ENCODE results near the gene SH3RF2. TPM values are rescaled to one million over a fixed set of nuclear protein-coding genes. Genes with fewer than 3 reads are reported as not detected.

Gene SH3RF2
- total and polyA plus RNA-seq, 9 donors, result 0.30 to 6.5 (median 0.81) TPM

DNA sequence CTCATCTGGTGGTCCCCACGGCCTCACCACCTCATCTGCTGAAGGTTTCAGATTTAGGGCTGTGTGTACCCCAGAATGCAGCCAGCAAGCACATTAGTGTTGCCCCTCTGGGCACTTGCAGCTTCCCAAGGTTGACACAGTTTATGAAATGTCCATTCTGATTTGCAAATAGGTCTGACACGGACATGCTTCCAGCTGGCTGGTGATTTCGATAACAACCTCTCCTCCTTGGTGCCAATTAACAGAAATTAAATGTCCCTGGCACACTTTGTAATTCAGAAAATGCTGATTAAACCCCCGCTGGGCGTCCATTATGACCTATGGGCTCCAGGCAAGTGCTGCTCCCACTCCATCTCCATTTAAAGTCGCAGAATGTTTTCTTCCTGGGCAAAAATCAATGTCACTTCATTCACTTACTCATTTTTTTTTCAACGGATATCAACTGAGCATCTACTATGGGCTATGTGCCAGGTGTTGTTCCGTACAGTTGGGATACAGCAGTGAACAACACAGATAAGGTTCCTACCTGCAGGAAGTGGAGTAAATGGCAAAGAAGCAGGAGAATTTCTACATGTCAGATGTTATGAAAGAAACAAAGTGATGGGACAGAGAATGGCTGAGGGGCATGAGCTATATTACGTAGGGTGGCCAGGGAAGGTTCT is 137.0 kb downstream of the SH3RF2 start:
- no peaks in the 10 kb centered on the region for H3K4me1 ChIP-seq (ENCODE audit: insufficient read depth)
- no peak overlapping the region for H3K27ac ChIP-seq
- no peak for DNase-seq
- H3K9me3 ChIP-seq, result no peaks in the 10 kb centered on the region
- no peak overlapping the region for H3K4me3 ChIP-seq
- no peaks in the 10 kb centered on the region for H3K36me3 ChIP-seq
- intact Hi-C loops (cut with DNase I), result no loop called here
- 29 to 68% (median 50%) methylated on average over 9 of the region's 9 CpGs for WGBS, 3 donors
- TF ChIP-seq POLR2A (IDR thresholded peaks at IDR 0.05) (no peak), CTCF (IDR thresholded peaks at IDR 0.05) (no peak), EP300 (IDR thresholded peaks at IDR 0.05) (no peak)
- H3K27me3 ChIP-seq, result no peaks in the 10 kb centered on the region

DNA sequence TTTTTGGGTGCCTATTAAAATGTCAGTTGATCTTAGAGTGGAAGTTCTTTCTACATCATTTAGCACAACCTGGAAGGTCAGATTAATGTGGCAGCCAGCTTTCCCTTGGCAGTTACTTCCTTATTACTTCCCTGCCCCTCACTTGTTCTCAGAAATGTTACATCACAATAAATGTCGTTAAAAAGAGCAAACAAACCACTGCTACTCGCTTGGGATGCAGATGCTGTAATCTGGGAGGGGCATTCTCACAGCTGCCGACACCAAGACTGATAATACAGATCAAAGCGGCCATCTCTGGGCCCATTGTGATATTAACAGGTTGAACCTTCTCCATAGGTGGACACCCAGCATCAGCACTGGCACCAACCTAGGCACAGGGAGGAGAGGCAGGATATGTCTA is 139.7 kb downstream of the SH3RF2 start:
- Histone ChIP-seq H3K27ac (no peak overlapping the region), H3K4me1 (ENCODE audit: insufficient read depth) (no peaks in the 10 kb centered on the region), H3K27me3 (no peaks in the 10 kb centered on the region), H3K9me3 (no peaks in the 10 kb centered on the region), H3K4me3 (no peak overlapping the region), H3K36me3 (no peaks in the 10 kb centered on the region)
- no peak for TF ChIP-seq CTCF (IDR thresholded peaks at IDR 0.05)
- no peak for TF ChIP-seq EP300 (IDR thresholded peaks at IDR 0.05)
- TF ChIP-seq POLR2A (IDR thresholded peaks at IDR 0.05), result no peak
- intact Hi-C loops (cut with DNase I), result no loop called here
- 23 to 27% (median 26%) methylated on average over 4 of the region's 4 CpGs for WGBS, 3 donors
- no peak for DNase-seq

- no peaks in the 10 kb centered on the region for H3K4me1 ChIP-seq (ENCODE audit: insufficient read depth)
- TF ChIP-seq POLR2A (IDR thresholded peaks at IDR 0.05) (no peak), EP300 (IDR thresholded peaks at IDR 0.05) (no peak)
- no peaks in the 10 kb centered on the region for H3K27me3 ChIP-seq
- DNase-seq, result no peak
- intact Hi-C loops (cut with DNase I), result no loop called here
- WGBS, 3 donors, result 23 to 40% (median 38%) methylated on average over 4 of the region's 4 CpGs
- H3K4me3 ChIP-seq, result no peak overlapping the region
- H3K9me3 ChIP-seq, result no peaks in the 10 kb centered on the region
- no peaks in the 10 kb centered on the region for H3K36me3 ChIP-seq
- no peak overlapping the region for H3K27ac ChIP-seq
Measured at GRCh38 chr5:146076455-146076854, 140.1 kb downstream of the SH3RF2 start.

GRCh38 chr5:146078566-146078965 is 142.2 kb downstream of the SH3RF2 start:
- 71 to 81% (median 78%) methylated on average over 2 of the region's 2 CpGs for WGBS, 3 donors
- intact Hi-C loops (cut with DNase I), result no loop called here
- no peaks in the 10 kb centered on the region for H3K9me3 ChIP-seq

More at GRCh38 chr5:146078566-146078965, 142.2 kb downstream of the SH3RF2 start:
- H3K4me3 ChIP-seq, result no peak overlapping the region
- H3K27me3 ChIP-seq, result no peaks in the 10 kb centered on the region
- H3K27ac ChIP-seq, result no peak overlapping the region
- H3K36me3 ChIP-seq, result no peaks in the 10 kb centered on the region
- H3K4me1 ChIP-seq (ENCODE audit: insufficient read depth), result no peaks in the 10 kb centered on the region
- no peak for TF ChIP-seq POLR2A (IDR thresholded peaks at IDR 0.05)
- TF ChIP-seq EP300 (IDR thresholded peaks at IDR 0.05), result no peak
- TF ChIP-seq CTCF (IDR thresholded peaks at IDR 0.05), result no peak
- DNase-seq, result no peak

Data from ovary (tissue), 9 donors.